Mesenchymal stem cell (in vitro differentiated cells and primary cell): ENCODE measurements around the gene WLS.

Experiments used
- DNase-seq: peaks from one replicate; pipeline ENCODE4 v3.0.0-alpha.2; 2013
- H2AFZ ChIP-seq: one replicate; pipeline ENCODE4 v1.6.1; 2013; ENCODE audit warnings: low read depth, mild to moderate bottlenecking, control low read depth, inconsistent platforms, low read length, moderate library complexity
- H2AK5ac ChIP-seq: 2 replicates; pipeline ENCODE4 v1.6.1; 2013; ENCODE audit warnings: low read length, moderate library complexity, mild to moderate bottlenecking, inconsistent platforms; ENCODE audit not compliant: severe bottlenecking
- H2BK120ac ChIP-seq: one replicate; pipeline ENCODE4 v1.6.1; 2013; ENCODE audit warnings: low read depth, mild to moderate bottlenecking, inconsistent platforms, low read length, moderate library complexity
- H2BK12ac ChIP-seq, 2 experiments: one replicate each; pipeline ENCODE4 v1.6.1; 2013; ENCODE audit warnings: inconsistent platforms in 2 of 2, low read length in 2 of 2, mild to moderate bottlenecking in 2 of 2, moderate library complexity in 2 of 2, control low read depth in 1 of 2
- H2BK15ac ChIP-seq: one replicate; pipeline ENCODE4 v1.6.1; 2013; ENCODE audit warnings: mild to moderate bottlenecking, low read depth, inconsistent platforms; ENCODE audit not compliant: poor library complexity, severe bottlenecking
- H2BK5ac ChIP-seq: 2 replicates; pipeline ENCODE4 v1.6.1; 2013; ENCODE audit warnings: low read depth, mild to moderate bottlenecking, low read length, control low read depth, inconsistent platforms; ENCODE audit not compliant: poor library complexity, severe bottlenecking
- H3K14ac ChIP-seq, 2 experiments: one replicate each; pipeline ENCODE4 v1.6.1; 2013; ENCODE audit warnings: inconsistent platforms in 2 of 2, low read length in 2 of 2, control low read depth in 1 of 2, mild to moderate bottlenecking in 1 of 2, moderate library complexity in 1 of 2
- H3K18ac ChIP-seq, 2 experiments: one replicate each; pipeline ENCODE4 v1.6.1; 2013; ENCODE audit warnings: inconsistent platforms in 2 of 2, low read length in 2 of 2, control low read depth in 1 of 2, low read depth in 1 of 2, mild to moderate bottlenecking in 1 of 2
- H3K23ac ChIP-seq, 2 experiments: one replicate each; pipeline ENCODE4 v1.6.1; 2013; ENCODE audit warnings: inconsistent platforms in 2 of 2, low read length in 2 of 2, mild to moderate bottlenecking in 2 of 2, moderate library complexity in 2 of 2, control low read depth in 1 of 2
- H3K27ac ChIP-seq: 2 replicates; pipeline ENCODE4 v1.5.1; 2013; ENCODE audit warnings: mild to moderate bottlenecking, moderate library complexity, low read length, control low read depth, inconsistent platforms; ENCODE audit not compliant: poor library complexity, severe bottlenecking
- H3K27me3 ChIP-seq, 2 experiments: 2 replicates each; pipeline versions ENCODE4 v1.6.1 to v1.7.0; 2013; ENCODE audit warnings: low read length in 2 of 2, mild to moderate bottlenecking in 2 of 2, moderate library complexity in 2 of 2, control low read depth in 1 of 2, inconsistent platforms in 1 of 2; ENCODE audit not compliant: control insufficient read depth in 1 of 2, insufficient read depth in 1 of 2
- H3K36me3 ChIP-seq, 2 experiments: 2 replicates each; pipeline versions ENCODE4 v1.6.1 to v1.7.0; 2013; ENCODE audit warnings: low read length in 2 of 2, control low read depth in 1 of 2, inconsistent platforms in 1 of 2, low read depth in 1 of 2, mild to moderate bottlenecking in 1 of 2; ENCODE audit not compliant: insufficient read depth in 2 of 2, control insufficient read depth in 1 of 2
- H3K4ac ChIP-seq, 2 experiments: one replicate each; pipeline ENCODE4 v1.6.1; 2013; ENCODE audit warnings: inconsistent platforms in 2 of 2, low read length in 2 of 2, mild to moderate bottlenecking in 2 of 2, moderate library complexity in 2 of 2, control low read depth in 1 of 2, low read depth in 1 of 2
- H3K4me1 ChIP-seq: 2 replicates; pipeline ENCODE4 v1.6.1; 2013; ENCODE audit warnings: low read depth, low read length, control low read depth; ENCODE audit not compliant: control insufficient read depth, insufficient read depth
- H3K4me2 ChIP-seq: 2 replicates; pipeline ENCODE4 v1.6.1; 2013; ENCODE audit warnings: low read length, mild to moderate bottlenecking, inconsistent platforms; ENCODE audit not compliant: poor library complexity, severe bottlenecking
- H3K4me3 ChIP-seq, 2 experiments: 2 replicates each; pipeline versions ENCODE4 v1.5.1 to v1.7.0; 2013; ENCODE audit warnings: low read length in 2 of 2, mild to moderate bottlenecking in 2 of 2, control low read depth in 1 of 2, low read depth in 1 of 2; ENCODE audit not compliant: insufficient read depth in 1 of 2
- H3K79me1 ChIP-seq: replicated peaks from 2 replicates; pipeline ENCODE4 v1.6.1; 2013; ENCODE audit warnings: mild to moderate bottlenecking, control low read depth, low read length, inconsistent platforms; ENCODE audit not compliant: poor library complexity, severe bottlenecking
- H3K9ac ChIP-seq: 2 replicates; pipeline ENCODE4 v1.7.0; 2013; ENCODE audit warnings: mild to moderate bottlenecking, low read length, moderate library complexity
- H3K9me3 ChIP-seq: 2 replicates; pipeline ENCODE4 v1.7.0; 2013; ENCODE audit warnings: mild to moderate bottlenecking, low read length; ENCODE audit not compliant: control insufficient read depth
- H4K8ac ChIP-seq: one replicate; pipeline ENCODE4 v1.6.1; 2013; ENCODE audit warnings: inconsistent platforms, mild to moderate bottlenecking, low read length, moderate library complexity
- H4K91ac ChIP-seq: one replicate; pipeline ENCODE4 v1.6.1; 2013; ENCODE audit warnings: mild to moderate bottlenecking, low read length, inconsistent platforms
- WGBS: methylation state at CpG from one replicate; pipeline ENCODE4 v1.1.7; 2013; ENCODE audit warnings: mixed read lengths; 5-methylcytosine and 5-hydroxymethylcytosine counted together

WLS gene

GRCh38 chr1:68128157-68128556, 104.2 kb downstream of the WLS start:
- Histone ChIP-seq H3K27ac (no peak overlapping the region), H2BK120ac (no peak overlapping the region), H4K91ac (no peak overlapping the region), H3K18ac (no peak overlapping the region), H3K9ac (no peak overlapping the region), H2BK15ac (no peak overlapping the region), H3K36me3 (peaks cover 51 to 90% of the 10 kb centered on the region in 2 experiments), H2BK12ac (peak overlapping the region in 1 of 2 experiments; percentile 4), H3K14ac (no peak overlapping the region), H3K4ac (no peak overlapping the region), H3K4me1 (peaks cover 11% of the 10 kb centered on the region), H2AFZ (no peak overlapping the region), H3K23ac (peak overlapping the region in 1 of 2 experiments; percentile 90), H3K79me1 (peaks cover 21% of the 10 kb centered on the region), H3K4me3 (no peak overlapping the region), H3K9me3 (no peaks in the 10 kb centered on the region), H3K4me2 (no peak overlapping the region), H4K8ac (no peak overlapping the region), H2AK5ac (peak overlapping the region; percentile 45), H2BK5ac (no peak overlapping the region), H3K27me3 (no peaks in the 10 kb centered on the region)
- DNase-seq, result peak; percentile 62
- WGBS, result no CpG with 5 or more reads among the region's 1 CpG

- no peak overlapping the region for H3K4me2 ChIP-seq
- no peak overlapping the region for H2BK5ac ChIP-seq
Measured at GRCh38 chr1:68121536-68121935, 110.8 kb downstream of the WLS start.

GRCh38 chr1:68120136-68120791, 112.1 kb downstream of the WLS start:
- Histone ChIP-seq H2AK5ac (peak overlapping the region; percentile 7), H3K4me2 (no peak overlapping the region), H2AFZ (no peak overlapping the region), H3K36me3 (peaks cover 31 to 48% of the 10 kb centered on the region in 2 experiments), H4K91ac (no peak overlapping the region), H3K27ac (peak overlapping the region; percentile 12), H3K4me3 (no peak overlapping the region), H3K23ac (no peak overlapping the region), H3K14ac (no peak overlapping the region), H3K79me1 (peaks cover 5% of the 10 kb centered on the region), H3K9me3 (no peaks in the 10 kb centered on the region), H2BK120ac (no peak overlapping the region), H3K9ac (peak overlapping the region; percentile 33), H2BK15ac (no peak overlapping the region), H2BK5ac (no peak overlapping the region), H4K8ac (no peak overlapping the region), H3K18ac (no peak overlapping the region), H3K4me1 (peaks cover 3% of the 10 kb centered on the region), H3K4ac (peak overlapping the region in 1 of 2 experiments; percentile 20), H3K27me3 (no peaks in the 10 kb centered on the region), H2BK12ac (no peak overlapping the region)
- DNase-seq, result peak; percentile 85
- WGBS, result 0% methylated on average over 1 of the region's 7 CpGs

More at GRCh38 chr1:68121536-68121935, 110.8 kb downstream of the WLS start:
- Histone ChIP-seq H2BK15ac (no peak overlapping the region), H3K4me1 (peaks cover 6% of the 10 kb centered on the region), H3K36me3 (peaks cover 35 to 60% of the 10 kb centered on the region in 2 experiments), H2BK120ac (no peak overlapping the region), H3K14ac (no peak overlapping the region), H3K9ac (peak overlapping the region; percentile 33), H4K91ac (no peak overlapping the region), H4K8ac (no peak overlapping the region), H3K18ac (no peak overlapping the region), H3K4ac (no peak overlapping the region), H3K9me3 (no peaks in the 10 kb centered on the region), H2AK5ac (peak overlapping the region; percentile 72), H2BK12ac (no peak overlapping the region), H3K27ac (peak overlapping the region; percentile 15), H3K27me3 (no peaks in the 10 kb centered on the region), H3K79me1 (peaks cover 8% of the 10 kb centered on the region), H3K23ac (no peak overlapping the region), H2AFZ (no peak overlapping the region), H3K4me3 (no peak overlapping the region)
- 42% methylated on average over 3 of the region's 4 CpGs for WGBS
- peak; percentile 76 for DNase-seq

- Histone ChIP-seq H2BK15ac (no peak overlapping the region), H3K18ac (no peak overlapping the region), H4K91ac (no peak overlapping the region), H3K14ac (no peak overlapping the region), H3K9me3 (no peaks in the 10 kb centered on the region), H3K27me3 (no peaks in the 10 kb centered on the region), H3K4me3 (no peak overlapping the region), H2BK5ac (no peak overlapping the region), H2AFZ (no peak overlapping the region), H3K9ac (no peak overlapping the region), H3K79me1 (peaks cover 5% of the 10 kb centered on the region), H3K36me3 (peaks cover 26 to 39% of the 10 kb centered on the region in 2 experiments), H2AK5ac (no peak overlapping the region), H3K4me1 (peaks cover 3% of the 10 kb centered on the region), H3K27ac (no peak overlapping the region), H3K4me2 (no peak overlapping the region), H3K4ac (no peak overlapping the region), H2BK120ac (no peak overlapping the region), H2BK12ac (no peak overlapping the region), H4K8ac (no peak overlapping the region), H3K23ac (no peak overlapping the region)
- WGBS, result 96% methylated on average over 4 of the region's 4 CpGs
- no peak for DNase-seq
Measured at GRCh38 chr1:68119445-68119844, 112.9 kb downstream of the WLS start.
